ENCODE measurements around the gene PPM1F. TPM values are rescaled to one million over a fixed set of nuclear protein-coding genes. Genes with fewer than 3 reads are reported as not detected.
A peak's percentile ranks its signal among the peaks of the same experiment; 100 is the strongest.
"Not testable (repeated sequence)": the region's sequence is repeated elsewhere in the genome, so short reads cannot be mapped to it uniquely, and the experiment has no call there.

Gene PPM1F
- total RNA-seq, 1 donor from 2014 or later: 76.0 TPM

DNA sequence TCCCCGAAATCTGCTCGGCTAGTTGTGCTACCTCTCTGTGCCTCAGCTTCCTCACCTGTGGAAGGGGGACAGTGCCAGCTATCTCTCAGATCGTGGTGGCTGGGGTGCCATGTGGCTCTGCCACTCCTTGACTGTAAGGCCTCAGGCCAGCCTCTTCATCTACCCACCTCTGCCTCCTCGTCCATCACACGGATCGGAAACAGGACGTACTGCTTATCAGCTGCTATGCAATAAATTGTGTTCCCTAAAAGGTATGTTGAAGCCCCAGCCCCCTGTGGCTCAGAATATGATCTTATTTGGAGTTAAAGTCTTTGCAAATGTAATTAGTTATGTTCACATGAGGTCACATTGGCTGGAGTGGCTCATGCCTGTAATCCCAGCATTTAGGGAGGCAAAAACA is 7.8 kb downstream of the PPM1F start:
- Histone ChIP-seq H3K4me3 (no peak overlapping the region), H3K27ac (no peak overlapping the region), H3K36me3 (peaks cover 6 to 17% of the 10 kb centered on the region in 2 donors), H3K9me3 (no peaks in the 10 kb centered on the region), H3K27me3 (no peaks in the 10 kb centered on the region), H3K4me1 (peaks cover 0 to 27% of the 10 kb centered on the region in 2 donors)
- no peak for TF ChIP-seq CTCF (IDR thresholded peaks at IDR 0.05)
- intact Hi-C loops (cut with DNase I): no loop called here
- no peak for DNase-seq (ENCODE audit: low spot score in 2 of 2)

DNA sequence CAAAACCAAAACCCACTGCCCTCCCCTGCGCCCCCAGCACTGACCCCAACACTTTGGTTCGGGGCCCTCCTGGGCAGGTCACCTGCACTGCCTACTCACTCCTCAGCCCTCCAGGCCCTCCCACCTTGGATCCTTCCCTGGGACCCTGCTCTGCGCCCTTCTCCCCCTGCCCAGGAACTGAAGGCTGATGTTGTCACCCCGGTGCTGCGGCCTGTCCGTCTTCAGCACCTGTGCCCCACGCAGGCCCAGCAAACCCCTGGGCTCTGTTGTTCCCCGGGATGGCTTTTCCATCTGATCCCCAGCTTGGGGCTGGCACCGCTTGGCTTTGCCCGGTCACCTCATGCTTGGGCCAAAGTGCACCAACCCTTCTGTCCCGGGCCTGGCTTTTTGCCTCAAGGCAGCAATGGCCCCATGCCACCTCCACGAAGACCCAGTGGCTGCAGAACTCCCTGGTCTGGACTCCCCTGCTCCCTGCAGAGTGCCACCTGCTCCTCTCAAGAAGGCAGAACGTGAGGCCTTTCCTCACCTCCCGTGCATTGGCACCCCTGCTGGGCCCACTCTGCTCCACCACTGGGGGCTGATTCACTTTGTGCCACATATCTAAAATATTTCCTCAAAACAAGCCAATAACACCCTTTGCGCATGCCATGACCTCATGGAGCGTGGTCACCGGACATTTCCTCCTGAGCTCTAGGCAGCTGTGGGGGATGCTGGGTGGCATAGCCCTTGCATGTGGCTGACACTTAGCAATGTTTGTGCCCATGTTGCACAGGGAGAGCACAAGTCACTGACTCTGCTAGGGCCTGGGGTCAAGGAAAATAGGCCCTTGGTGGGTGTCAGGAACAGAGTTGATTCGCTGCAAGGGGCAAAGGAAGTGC is 8.8 kb downstream of the PPM1F start:
- H3K4me3 ChIP-seq: no peak overlapping the region
- DNase-seq (ENCODE audit: low spot score in 2 of 2): no peak
- intact Hi-C loops (cut with DNase I): no loop called here
- no peaks in the 10 kb centered on the region for H3K27me3 ChIP-seq
- TF ChIP-seq CTCF (IDR thresholded peaks at IDR 0.05): no peak
- peak overlapping the region; percentile 80 to 94 for H3K27ac ChIP-seq
- H3K4me1 ChIP-seq: peaks cover 0 to 34% of the 10 kb centered on the region in 2 donors
- peaks cover 6 to 17% of the 10 kb centered on the region in 2 donors for H3K36me3 ChIP-seq
- no peaks in the 10 kb centered on the region for H3K9me3 ChIP-seq

GRCh38 chr22:21942407-21943343 is 10.0 kb downstream of the PPM1F start:
- peaks cover 0 to 36% of the 10 kb centered on the region in 2 donors for H3K4me1 ChIP-seq
- no peak for TF ChIP-seq CTCF (IDR thresholded peaks at IDR 0.05)
- no peaks in the 10 kb centered on the region for H3K27me3 ChIP-seq
- peak overlapping the region; percentile 80 to 94 for H3K27ac ChIP-seq
- peaks cover 6 to 17% of the 10 kb centered on the region in 2 donors for H3K36me3 ChIP-seq
- H3K4me3 ChIP-seq: no peak overlapping the region
- intact Hi-C loops (cut with DNase I): no loop called here
- DNase-seq (ENCODE audit: low spot score in 2 of 2): peak; percentile 35 to 86
- H3K9me3 ChIP-seq: no peaks in the 10 kb centered on the region

DNA sequence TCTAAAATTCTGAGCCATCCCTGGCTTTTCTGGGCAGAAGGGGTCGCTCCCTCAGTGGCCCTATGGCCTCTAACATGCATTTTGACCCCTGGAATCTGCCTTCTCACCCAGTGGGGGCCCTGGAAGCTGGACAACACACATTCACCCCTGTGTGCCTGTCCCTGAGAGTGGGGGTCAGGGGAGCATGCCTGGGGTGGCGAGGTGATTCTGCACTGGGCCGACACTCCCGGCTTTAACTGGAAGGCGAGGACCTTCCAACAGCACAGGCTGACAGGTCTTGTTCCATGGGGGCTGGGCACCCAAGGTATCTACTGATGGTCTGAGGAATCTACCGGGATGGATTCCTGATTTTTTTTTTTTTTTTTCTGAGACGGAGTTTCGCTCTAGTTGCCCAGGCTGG is 10.7 kb downstream of the PPM1F start:
- no peak for TF ChIP-seq CTCF (IDR thresholded peaks at IDR 0.05)
- Histone ChIP-seq H3K4me3 (no peak overlapping the region), H3K9me3 (no peaks in the 10 kb centered on the region), H3K27me3 (no peaks in the 10 kb centered on the region), H3K4me1 (peaks cover 7 to 39% of the 10 kb centered on the region in 2 donors), H3K36me3 (peaks cover 6 to 17% of the 10 kb centered on the region in 2 donors), H3K27ac (peak overlapping the region; percentile 80 to 94)
- intact Hi-C loops (cut with DNase I): no loop called here
- no peak for DNase-seq (ENCODE audit: low spot score in 2 of 2)

- no peak overlapping the region for H3K4me3 ChIP-seq
- TF ChIP-seq CTCF (IDR thresholded peaks at IDR 0.05): no peak
- peaks cover 13 to 41% of the 10 kb centered on the region in 2 donors for H3K4me1 ChIP-seq
- no peak for DNase-seq (ENCODE audit: low spot score in 2 of 2)
- H3K27ac ChIP-seq: peak overlapping the region; percentile 94 to 99
- no peaks in the 10 kb centered on the region for H3K9me3 ChIP-seq
- peaks cover 4 to 13% of the 10 kb centered on the region in 2 donors for H3K36me3 ChIP-seq
- no peaks in the 10 kb centered on the region for H3K27me3 ChIP-seq
- intact Hi-C loops (cut with DNase I): no loop called here
Observed at GRCh38 chr22:21940521-21940920, 12.1 kb downstream of the PPM1F start.

DNA sequence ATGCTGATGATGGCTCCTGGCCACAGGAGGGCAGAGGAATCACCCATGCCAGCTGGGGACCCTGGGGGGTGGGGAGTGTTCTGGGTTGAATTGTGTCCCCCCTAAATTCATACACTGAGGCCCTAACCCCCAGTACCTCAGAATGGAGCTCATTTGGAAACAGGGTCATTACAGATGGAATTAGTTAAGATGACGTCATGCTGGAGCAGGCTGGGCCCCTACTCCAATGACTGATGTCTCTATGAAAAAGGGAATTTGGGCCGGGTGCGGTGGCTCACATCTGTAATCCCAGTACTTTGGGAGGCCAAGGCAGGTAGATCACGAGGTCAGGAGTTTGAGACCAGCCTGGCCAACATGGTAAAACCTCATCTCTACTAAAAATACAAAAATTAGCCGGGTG is 12.7 kb downstream of the PPM1F start:
- not testable (repeated sequence) for H3K27me3 ChIP-seq; H3K36me3 ChIP-seq; H3K4me3 ChIP-seq; H3K9me3 ChIP-seq; DNase-seq (ENCODE audit: low spot score in 2 of 2)
- intact Hi-C loops (cut with DNase I): loop anchor here (2.0 to 10.0 kb wide), 2 partner anchors 13 to 165 kb away; partner anchors contain the start of gene PPM1F
- Histone ChIP-seq H3K27ac (peak overlapping the region; percentile 94 to 99), H3K4me1 (peaks cover 13 to 41% of the 10 kb centered on the region in 2 donors)

All from ascending aorta (tissue), 2 donors.